Nephron (organoid): ENCODE measurements around the gene ASPSCR1.

ENCODE experiments used
- H3K27ac Mint-ChIP-seq, 3 experiments: 2 replicates each; pipeline ENCODE4 v1.8.0; 2020; ENCODE audit warnings: mixed read lengths in 3 of 3, mild to moderate bottlenecking in 2 of 3, moderate library complexity in 1 of 3
- H3K27me3 Mint-ChIP-seq: 2 replicates; pipeline ENCODE4 v1.8.0; 2021; ENCODE audit warnings: low read depth, mild to moderate bottlenecking, moderate library complexity, mixed read lengths
- H3K36me3 Mint-ChIP-seq: 2 replicates; pipeline ENCODE4 v1.8.0; 2020; ENCODE audit warnings: low read depth, mixed read lengths
- H3K4me1 Mint-ChIP-seq: 2 replicates; pipeline ENCODE4 v1.8.0; 2020; ENCODE audit warnings: mixed read lengths
- H3K4me3 Mint-ChIP-seq, 3 experiments: 2 replicates each; pipeline ENCODE4 v1.8.0; 2020; ENCODE audit warnings: mild to moderate bottlenecking in 3 of 3, mixed read lengths in 3 of 3, moderate library complexity in 2 of 3
- H3K9me3 Mint-ChIP-seq: 2 replicates; pipeline ENCODE4 v1.8.0; 2020; ENCODE audit warnings: mixed read lengths
- CTCF ChIP-seq, 3 experiments: fragments of 200-600 bp; sonication (generic); IDR thresholded peaks; one replicate each; pipeline ENCODE4 v1.5.0; 2021; ENCODE audit warnings: antibody characterized with exemption in 3 of 3; ENCODE audit not compliant: unreplicated experiment in 3 of 3

Gene ASPSCR1

GRCh38 chr17:82013341-82013740 lies 35.9 kb downstream of the ASPSCR1 start:
- no peak for TF ChIP-seq CTCF (IDR thresholded peaks at IDR 0.05; ENCODE audit: unreplicated experiment in 3 of 3)
- Mint-ChIP-seq H3K4me1 (peaks cover under 1% of the 10 kb centered on the region), H3K9me3 (no peaks in the 10 kb centered on the region), H3K4me3 (no peak overlapping the region), H3K27me3 (no peaks in the 10 kb centered on the region), H3K27ac (no peak overlapping the region), H3K36me3 (peaks cover under 1% of the 10 kb centered on the region)

GRCh38 chr17:82013772-82014321 lies 36.4 kb downstream of the ASPSCR1 start:
- Mint-ChIP-seq H3K4me1 (peaks cover 6% of the 10 kb centered on the region), H3K27me3 (no peaks in the 10 kb centered on the region), H3K36me3 (peaks cover 4% of the 10 kb centered on the region), H3K4me3 (no peak overlapping the region), H3K9me3 (no peaks in the 10 kb centered on the region), H3K27ac (no peak overlapping the region)
- TF ChIP-seq CTCF (IDR thresholded peaks at IDR 0.05; ENCODE audit: unreplicated experiment in 3 of 3): no peak

GRCh38 chr17:82014432-82014831 lies 37.0 kb downstream of the ASPSCR1 start:
- Mint-ChIP-seq H3K9me3 (no peaks in the 10 kb centered on the region), H3K4me1 (peaks cover 8% of the 10 kb centered on the region), H3K27ac (no peak overlapping the region), H3K4me3 (no peak overlapping the region), H3K27me3 (no peaks in the 10 kb centered on the region), H3K36me3 (peaks cover 4% of the 10 kb centered on the region)
- TF ChIP-seq CTCF (IDR thresholded peaks at IDR 0.05; ENCODE audit: unreplicated experiment in 3 of 3): no peak

DNA sequence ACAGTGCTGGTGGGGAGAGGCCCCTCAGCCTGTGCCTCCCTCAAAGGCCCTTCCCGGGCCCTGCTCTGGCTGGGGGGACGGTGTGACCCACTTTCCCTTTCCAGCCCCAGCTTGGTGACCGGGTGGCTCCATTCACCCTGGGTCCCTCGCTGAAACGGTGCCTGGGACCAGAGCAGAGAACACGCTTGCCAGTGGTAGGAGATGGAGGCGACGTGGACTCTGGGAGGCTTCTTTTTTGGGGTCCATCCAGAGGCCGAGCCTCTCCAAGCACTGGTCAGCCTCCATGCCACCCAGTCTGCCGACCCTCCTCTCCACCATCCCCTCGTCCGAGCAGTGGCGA lies 37.5 kb downstream of the ASPSCR1 start:
- no peaks in the 10 kb centered on the region for H3K27me3 Mint-ChIP-seq
- peaks cover 8% of the 10 kb centered on the region for H3K4me1 Mint-ChIP-seq
- no peaks in the 10 kb centered on the region for H3K9me3 Mint-ChIP-seq
- no peak overlapping the region for H3K4me3 Mint-ChIP-seq
- no peak for TF ChIP-seq CTCF (IDR thresholded peaks at IDR 0.05; ENCODE audit: unreplicated experiment in 3 of 3)
- H3K36me3 Mint-ChIP-seq: peaks cover 4% of the 10 kb centered on the region
- no peak overlapping the region for H3K27ac Mint-ChIP-seq

DNA sequence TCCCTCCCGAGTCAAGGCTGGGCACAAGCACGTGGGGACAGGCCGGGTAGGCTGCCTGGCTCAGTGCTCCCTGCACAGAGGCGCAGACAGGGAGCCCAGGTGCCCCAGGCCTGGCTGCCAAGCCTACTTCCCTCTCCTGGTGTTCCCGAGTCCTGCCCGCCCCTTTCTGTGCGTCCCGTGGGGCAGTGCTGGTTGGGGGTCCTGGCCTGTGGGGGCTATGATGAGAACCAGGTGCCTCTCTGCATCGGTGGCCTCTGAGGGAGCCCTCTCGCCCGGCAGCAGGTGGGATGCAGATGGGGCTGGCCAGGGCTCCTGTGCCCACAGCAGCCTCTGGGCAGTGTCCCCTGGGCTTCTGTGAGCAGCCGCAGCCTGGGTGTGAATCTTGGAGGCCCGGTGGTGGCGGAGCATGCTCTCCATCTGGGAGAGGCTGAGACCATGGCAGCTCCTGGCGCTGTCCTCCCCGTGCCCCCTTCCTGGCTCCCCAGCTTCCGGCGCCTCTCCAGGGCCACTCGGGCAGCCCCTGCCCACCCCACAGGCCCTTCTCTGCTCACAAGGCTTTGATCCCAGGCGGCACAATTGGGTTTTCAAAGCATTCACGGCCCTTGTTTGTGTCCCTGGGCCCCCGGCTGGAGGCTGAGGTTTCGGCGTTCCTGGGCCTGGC lies 38.0 kb downstream of the ASPSCR1 start:
- Mint-ChIP-seq H3K4me3 (no peak overlapping the region), H3K9me3 (no peaks in the 10 kb centered on the region), H3K4me1 (peaks cover 8% of the 10 kb centered on the region), H3K27ac (no peak overlapping the region), H3K36me3 (peaks cover 4% of the 10 kb centered on the region), H3K27me3 (no peaks in the 10 kb centered on the region)
- TF ChIP-seq CTCF (IDR thresholded peaks at IDR 0.05; ENCODE audit: unreplicated experiment in 3 of 3): no peak
